GM19395 (cell line): ENCODE measurements around the gene DIAPH2.
A peak's percentile ranks its signal among the peaks of the same experiment; 100 is the strongest.

Experiments used
- ATAC-seq: cut with Tn5 transposase; IDR thresholded peaks from one replicate; pipeline ENCODE4 v1.9.1; 2021; ENCODE audit warnings: mild to moderate bottlenecking, moderate library complexity; ENCODE audit not compliant: unreplicated experiment

DIAPH2 gene

DNA sequence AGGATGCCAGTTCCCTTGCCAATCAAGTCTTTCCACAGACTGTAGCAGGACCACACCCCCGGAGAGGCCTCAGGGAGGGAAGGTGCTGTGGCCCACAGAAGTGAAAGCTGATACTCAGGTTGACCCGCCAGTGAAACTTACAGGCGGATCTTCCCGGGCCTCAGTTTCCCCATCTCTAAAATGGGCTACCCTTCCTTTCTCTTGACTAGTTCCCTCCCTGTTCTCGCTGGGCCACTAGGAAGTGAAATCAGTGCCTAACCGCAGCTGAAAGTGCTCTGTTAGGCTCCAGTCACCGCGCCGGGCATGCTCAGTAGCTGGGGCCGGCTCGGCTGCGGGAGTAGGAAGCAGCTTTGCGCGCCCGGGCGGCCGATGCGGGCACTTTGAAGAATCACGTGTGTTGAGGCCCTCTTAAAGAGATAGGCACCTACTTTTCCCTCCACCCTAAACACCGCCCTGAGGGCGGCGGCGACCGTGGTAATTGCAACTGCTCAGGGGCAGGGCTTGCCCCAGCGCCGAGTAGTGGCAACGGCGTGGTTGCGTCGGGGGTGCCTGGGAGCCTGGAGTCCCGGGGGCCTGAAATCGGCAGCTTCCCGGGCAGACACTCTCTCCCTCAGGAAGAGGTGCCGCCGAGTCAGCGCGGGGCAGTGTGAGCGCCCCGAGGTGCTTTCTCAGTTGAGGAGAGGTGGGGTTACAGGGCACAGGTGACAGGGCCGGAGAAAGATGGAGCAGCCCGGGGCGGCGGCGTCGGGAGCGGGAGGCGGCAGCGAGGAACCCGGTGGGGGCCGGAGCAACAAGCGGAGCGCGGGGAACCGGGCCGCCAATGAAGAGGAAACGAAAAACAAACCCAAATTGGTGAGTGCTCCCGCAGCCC lies at the start of gene DIAPH2:
Gene DIAPH2, plus strand, starts transcription at position 504 of the 871 bp plus-strand sequence.
- peak; percentile 87 for ATAC-seq

DNA sequence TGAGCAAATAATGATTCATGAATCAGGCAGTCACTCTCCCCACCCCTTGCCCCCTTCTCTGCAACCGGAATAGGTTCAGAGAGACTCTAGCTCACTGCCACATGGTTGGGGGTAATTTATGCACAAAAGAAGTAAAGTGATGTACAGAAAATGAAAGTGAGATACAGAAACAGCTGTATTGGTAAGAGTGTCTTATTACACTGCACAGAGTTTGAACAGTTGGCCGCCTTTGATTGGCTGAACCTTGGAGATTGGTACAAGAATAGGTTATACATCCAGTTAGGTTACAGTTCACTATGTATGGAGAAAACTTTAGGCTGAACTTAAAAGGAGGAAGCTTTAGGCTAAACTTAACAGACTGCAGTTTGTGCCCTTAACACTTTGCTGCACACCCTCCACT lies 34.6 kb upstream of the DIAPH2 start:
- no peak for ATAC-seq

GRCh38 chrX:96655947-96656623 lies 28.6 kb upstream of the DIAPH2 start:
- no peak for ATAC-seq

- ATAC-seq, result no peak
These were observed 2.1 kb upstream of the DIAPH2 start for GRCh38 chrX:96682516-96682915.

DNA sequence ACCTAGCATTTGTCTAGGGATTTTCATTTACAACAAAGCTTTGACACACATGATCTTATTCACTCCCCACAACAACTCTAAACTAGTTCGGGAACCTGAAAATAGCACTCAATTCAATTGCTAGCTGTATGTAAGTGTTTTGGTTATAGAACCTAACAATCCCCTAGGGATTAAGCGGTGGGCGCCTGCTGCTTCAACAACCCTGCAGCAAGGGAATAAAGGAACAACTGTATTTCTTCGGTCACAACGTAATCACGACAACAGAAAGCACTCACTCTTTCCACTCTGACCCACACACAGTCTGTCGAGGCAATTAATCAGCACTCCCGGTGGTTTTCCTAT lies 674 bp upstream of the DIAPH2 start:
- ATAC-seq, result peak; percentile 4

DNA sequence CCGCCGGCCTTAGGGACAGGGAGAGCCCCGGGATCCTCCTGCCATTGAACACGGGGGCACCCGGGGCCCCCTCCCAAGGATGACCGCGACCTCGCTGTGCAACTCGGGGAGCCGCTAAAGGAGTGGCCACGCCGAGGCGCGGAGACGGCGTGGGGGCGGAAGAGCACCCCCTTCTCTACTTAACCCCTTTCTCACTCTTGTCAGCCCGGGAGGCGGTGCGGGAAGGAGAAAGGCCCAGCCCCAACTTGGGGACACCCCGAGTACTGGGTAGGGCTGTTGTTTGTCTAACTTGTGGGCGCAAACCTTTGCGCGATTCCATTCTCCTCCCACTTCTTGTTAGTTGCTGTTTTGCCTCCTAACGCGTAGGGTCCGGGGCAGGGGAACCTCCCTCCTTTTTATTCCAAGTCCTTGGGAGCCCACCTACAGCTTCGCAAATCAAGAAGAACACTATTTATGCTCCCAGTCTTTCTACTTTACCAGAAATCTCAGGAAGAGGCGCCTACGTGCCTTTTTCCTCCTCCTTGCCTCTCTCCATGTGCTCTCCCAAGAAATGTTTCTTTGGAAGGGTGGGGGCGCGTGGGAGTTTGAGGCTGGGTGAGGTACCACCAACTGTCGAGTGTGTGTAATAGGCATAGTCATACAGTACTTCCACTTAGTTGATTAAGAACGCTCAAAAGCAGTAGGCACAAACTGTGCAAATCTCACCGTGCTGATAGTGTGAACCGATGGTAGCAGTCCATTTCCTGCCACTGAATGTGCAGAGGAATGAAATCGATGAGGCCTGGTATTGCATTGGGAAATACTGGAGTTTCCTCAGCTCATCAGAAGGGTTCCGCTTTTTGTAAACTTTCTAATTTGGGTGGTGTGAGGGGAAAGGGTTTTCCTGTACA lies 813 bp downstream of the DIAPH2 start:
- peak; percentile 40 for ATAC-seq

DNA sequence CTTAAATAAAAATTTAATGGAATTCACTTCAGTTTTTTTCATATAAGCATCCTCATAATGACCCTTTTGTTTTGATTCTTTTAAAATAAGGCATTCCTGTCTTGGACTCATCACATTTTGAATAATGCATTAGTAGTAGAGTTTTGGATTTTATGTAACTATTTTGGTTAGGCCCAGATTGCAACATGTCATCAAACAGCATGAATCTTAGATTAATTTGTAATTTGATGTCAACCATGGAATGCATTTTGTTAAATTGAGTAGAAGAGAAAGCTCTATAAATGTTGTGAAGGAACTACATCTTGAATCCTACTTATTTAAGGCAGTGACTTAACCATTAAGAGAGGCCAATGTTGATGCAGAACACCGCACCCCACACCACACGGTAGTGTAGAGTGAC lies 3.1 kb downstream of the DIAPH2 start:
- ATAC-seq, result no peak

GRCh38 chrX:96688789-96689188 lies 4.1 kb downstream of the DIAPH2 start:
- ATAC-seq, result no peak

DNA sequence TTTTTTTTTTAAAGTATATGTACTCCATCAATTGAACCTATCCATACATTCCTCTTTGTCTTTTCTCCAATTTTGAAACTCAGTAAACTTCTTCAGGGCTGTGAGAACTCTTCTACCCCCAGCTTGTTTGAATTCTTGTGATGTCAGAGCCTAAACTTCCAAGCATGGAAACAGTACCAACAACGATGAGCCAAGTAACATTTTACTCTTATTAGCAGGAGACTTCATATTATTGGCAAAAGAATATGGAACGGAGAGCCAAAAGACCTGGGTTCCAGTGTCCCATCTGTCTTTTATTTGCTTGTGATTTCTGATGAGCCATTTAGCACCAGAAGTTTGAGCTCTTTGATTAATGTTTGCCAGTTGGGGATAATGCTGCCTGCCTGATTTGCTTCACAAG lies 5.3 kb downstream of the DIAPH2 start:
- ATAC-seq, result no peak

GRCh38 chrX:96692454-96692853 lies 7.8 kb downstream of the DIAPH2 start:
- ATAC-seq, result no peak

GRCh38 chrX:96692890-96693289 lies 8.2 kb downstream of the DIAPH2 start:
- no peak for ATAC-seq

DNA sequence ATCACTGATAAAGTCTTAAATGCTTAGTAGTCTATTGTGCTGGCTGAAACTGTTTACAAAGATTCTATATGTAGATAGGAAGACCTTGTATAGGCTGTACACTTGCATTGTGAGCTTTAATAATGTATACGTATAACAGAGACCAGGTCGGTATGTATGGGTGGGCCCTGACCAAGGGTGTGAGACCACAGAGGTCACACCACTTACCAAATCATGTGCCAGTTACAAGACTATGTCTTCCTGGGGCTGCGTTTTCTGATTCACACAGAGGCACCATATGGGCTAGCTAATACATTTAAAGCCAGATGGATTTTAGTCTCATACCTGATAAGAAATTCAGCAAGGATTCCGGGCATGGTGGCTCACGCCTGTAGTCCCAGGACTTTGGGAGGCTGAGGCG lies 8.8 kb downstream of the DIAPH2 start:
- no peak for ATAC-seq

DNA sequence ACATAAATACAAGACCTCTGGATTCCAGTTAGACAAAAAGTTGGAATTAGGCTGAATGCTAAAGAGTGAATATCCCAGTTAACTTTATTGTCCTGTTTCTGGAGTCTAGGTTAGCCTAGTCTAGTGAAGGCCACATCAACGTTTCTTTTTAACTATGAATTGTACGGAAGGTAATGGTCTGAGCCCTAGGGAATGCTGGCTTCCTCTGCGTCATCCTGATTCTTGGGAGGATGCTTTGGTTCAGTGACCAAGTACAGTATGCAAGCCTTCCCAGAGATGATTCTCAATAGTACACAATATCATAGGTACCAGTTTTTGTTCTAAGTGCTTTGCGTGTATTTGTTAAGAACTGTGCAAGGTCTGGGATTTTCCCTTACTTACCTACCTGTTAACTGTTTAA lies 11.8 kb downstream of the DIAPH2 start:
- ATAC-seq, result no peak

GRCh38 chrX:96700625-96701024 lies 16.0 kb downstream of the DIAPH2 start:
- no peak for ATAC-seq

GRCh38 chrX:96703379-96703778 lies 18.7 kb downstream of the DIAPH2 start:
- ATAC-seq, result no peak

- ATAC-seq, result no peak
These were observed 19.2 kb downstream of the DIAPH2 start for GRCh38 chrX:96703816-96704215.

GRCh38 chrX:96704629-96705028 lies 20.0 kb downstream of the DIAPH2 start:
- no peak for ATAC-seq

DNA sequence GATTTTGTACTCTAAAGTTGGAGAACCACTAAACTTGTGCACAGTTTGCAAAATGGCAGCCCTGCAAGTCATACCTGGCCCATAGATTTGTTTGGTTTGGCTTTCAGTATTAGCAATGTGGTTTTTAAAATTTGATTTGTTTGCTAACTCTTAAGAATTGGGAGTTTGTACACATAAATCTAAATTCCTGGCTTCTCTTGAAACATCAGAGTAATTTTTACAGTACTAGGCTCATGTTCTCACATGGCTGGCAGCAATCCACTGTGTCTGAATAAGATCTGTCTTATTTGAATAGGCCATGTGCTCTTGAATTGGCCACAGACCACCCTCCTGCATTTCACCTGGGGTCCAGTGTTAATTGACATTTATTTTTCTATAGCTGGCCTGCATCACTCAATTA lies 21.3 kb downstream of the DIAPH2 start:
- ATAC-seq, result no peak

GRCh38 chrX:96707804-96708203 lies 23.2 kb downstream of the DIAPH2 start:
- no peak for ATAC-seq

GRCh38 chrX:96710031-96710430 lies 25.4 kb downstream of the DIAPH2 start:
- ATAC-seq, result no peak

DNA sequence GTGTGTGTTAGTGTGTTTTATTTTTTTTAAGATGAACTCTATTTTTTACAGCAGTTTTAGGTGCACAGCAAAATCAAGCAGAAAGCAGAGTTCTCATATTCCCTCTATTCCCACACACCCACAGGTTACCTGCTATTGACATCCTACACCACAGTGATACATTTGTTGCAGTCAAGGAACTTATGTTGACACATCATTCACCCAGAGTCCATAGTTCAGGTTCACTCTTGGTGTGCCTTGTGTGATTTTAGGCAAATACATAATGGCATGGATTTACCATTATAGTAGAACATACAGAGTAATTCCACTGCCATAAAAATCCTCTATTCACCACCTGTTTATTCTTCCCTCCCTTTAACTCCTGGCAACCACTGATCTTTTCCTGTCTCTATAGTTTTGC lies 28.7 kb downstream of the DIAPH2 start:
- ATAC-seq, result no peak
